HEK293T (cell line): ENCODE measurements around the gene C19orf38.

Experiments used
- CTCF ChIA-PET: fragments of 350-600 bp; formaldehyde crosslinking; extraction: SDS; loops from one replicate; lab custom pipeline; 2021; ENCODE audit warnings: antibody characterized with exemption, inconsistent platforms; lab: Yijun Ruan, JAX
- POLR2A ChIA-PET: fragments of 350-600 bp; formaldehyde crosslinking; extraction: SDS; loops from one replicate; lab custom pipeline; 2020; ENCODE audit warnings: antibody characterized with exemption, inconsistent platforms; lab: Yijun Ruan, JAX
- DNase-seq: peaks from one replicate; pipeline ENCODE4 v3.0.0; 2012; ENCODE audit warnings: mixed read lengths; ENCODE audit errors: extremely low spot score
- ARNT ChIP-seq: fragments of 450-650 bp; IDR thresholded peaks from 2 replicates; pipeline ENCODE4 v1.6.1; 2017; ENCODE audit warnings: mild to moderate bottlenecking
- BHLHE40 ChIP-seq: fragments of 450-650 bp; IDR thresholded peaks from 2 replicates; pipeline ENCODE4 v1.6.1; 2016; ENCODE audit warnings: mild to moderate bottlenecking, moderate library complexity, borderline replicate concordance
- CTBP1 ChIP-seq: fragments of 450-650 bp; IDR thresholded peaks from 2 replicates; pipeline ENCODE4 v1.6.1; 2016; ENCODE audit warnings: borderline replicate concordance
- ELF4 ChIP-seq: fragments of 450-650 bp; IDR thresholded peaks from 2 replicates; pipeline ENCODE4 v1.6.1; 2017; ENCODE audit warnings: antibody characterized with exemption
- FOXA1 ChIP-seq: fragments of 450-650 bp; IDR thresholded peaks from 2 replicates; pipeline ENCODE4 v1.6.1; 2016; ENCODE audit warnings: mild to moderate bottlenecking
- FOXK2 ChIP-seq: fragments of 450-650 bp; IDR thresholded peaks from 2 replicates; pipeline ENCODE4 v1.6.1; 2016; ENCODE audit warnings: mild to moderate bottlenecking
- FOXM1 ChIP-seq: fragments of 450-650 bp; IDR thresholded peaks from 2 replicates; pipeline ENCODE4 v1.6.1; 2017; ENCODE audit warnings: mild to moderate bottlenecking, borderline replicate concordance
- HDGF ChIP-seq: fragments of 450-650 bp; IDR thresholded peaks from 2 replicates; pipeline ENCODE4 v1.6.1; 2017; ENCODE audit warnings: antibody characterized with exemption, borderline replicate concordance
- L3MBTL2 ChIP-seq: fragments of 450-650 bp; conservative IDR thresholded peaks from 2 replicates; pipeline ENCODE4 v1.6.1; 2016; ENCODE audit warnings: mild to moderate bottlenecking
- LEF1 ChIP-seq: fragments of 450-650 bp; IDR thresholded peaks from 2 replicates; pipeline ENCODE4 v1.6.1; 2017; ENCODE audit warnings: mild to moderate bottlenecking, borderline replicate concordance
- NFRKB ChIP-seq: fragments of 450-650 bp; IDR thresholded peaks from 2 replicates; pipeline ENCODE4 v1.6.1; 2016; ENCODE audit warnings: mild to moderate bottlenecking, moderate library complexity
- PKNOX1 ChIP-seq: fragments of 450-650 bp; IDR thresholded peaks from 2 replicates; pipeline ENCODE4 v1.6.1; 2016
- SP1 ChIP-seq: fragments of 450-650 bp; IDR thresholded peaks from 2 replicates; pipeline ENCODE4 v1.6.1; 2017
- SUZ12 ChIP-seq: fragments of 450-650 bp; IDR thresholded peaks from 2 replicates; pipeline ENCODE4 v1.6.1; 2016; ENCODE audit warnings: mild to moderate bottlenecking
- TARDBP ChIP-seq: fragments of 450-650 bp; IDR thresholded peaks from 2 replicates; pipeline ENCODE4 v1.6.1; 2016
- ZNF384 ChIP-seq: fragments of 450-650 bp; IDR thresholded peaks from 2 replicates; pipeline ENCODE4 v1.6.1; 2016

The C19orf38 gene

GRCh38 chr19:10878253-10878652, 30.0 kb downstream of the C19orf38 start:
- no peak for DNase-seq
- TF ChIP-seq FOXK2 (no peak), ARNT (no peak), SP1 (no peak), PKNOX1 (no peak), ZNF384 (no peak), FOXA1 (no peak), SUZ12 (no peak), NFRKB (no peak), TARDBP (no peak), L3MBTL2 (no peak), HDGF (no peak), FOXM1 (no peak), LEF1 (no peak), CTBP1 (no peak), BHLHE40 (no peak), ELF4 (no peak)
- ChIA-PET CTCF (interaction anchor here (0.6 to 3.4 kb wide), 3 partner anchors 7 to 231 kb away, joined by 3 to 13 read pairs (median 3); partner anchors contain the start of gene CARM1), POLR2A (interaction anchor here (0.9 to 2.4 kb wide), 2 partner anchors 15 to 42 kb away, joined by 3 to 12 read pairs; partner anchors contain the start of gene TMED1)

- ChIA-PET POLR2A (interaction anchor here (0.7 to 1.7 kb wide), 2 partner anchors 17 to 46 kb away, joined by 3 to 6 read pairs; no protein-coding TSS in a partner anchor), CTCF (interaction anchor here (0.7 to 3.4 kb wide), 5 partner anchors 9 to 95 kb away, joined by 3 to 13 read pairs (median 7); partner anchors contain the start of gene CARM1)
- no peak for TF ChIP-seq LEF1
- TF ChIP-seq SUZ12: no peak
- TF ChIP-seq ELF4: no peak
- no peak for TF ChIP-seq NFRKB
- no peak for TF ChIP-seq ARNT
- TF ChIP-seq PKNOX1: no peak
- no peak for TF ChIP-seq CTBP1
- no peak for TF ChIP-seq FOXK2
- TF ChIP-seq BHLHE40: no peak
- no peak for TF ChIP-seq TARDBP
- no peak for TF ChIP-seq FOXM1
- no peak for TF ChIP-seq L3MBTL2
- no peak for TF ChIP-seq SP1
- no peak for TF ChIP-seq FOXA1
- no peak for TF ChIP-seq ZNF384
- no peak for TF ChIP-seq HDGF
- no peak for DNase-seq
Observed at GRCh38 chr19:10881403-10882107, 33.3 kb downstream of the C19orf38 start.

GRCh38 chr19:10882108-10882457, 33.9 kb downstream of the C19orf38 start:
- CTCF ChIA-PET: interaction anchor here (0.8 to 1.6 kb wide), 3 partner anchors 10 to 17 kb away, joined by 4 to 7 read pairs (median 7); partner anchors contain the start of gene CARM1
- POLR2A ChIA-PET: interaction anchor here (1.7 kb wide), 1 partner anchor 47 kb away, joined by 6 read pairs; no protein-coding TSS in a partner anchor
- no peak for DNase-seq
- TF ChIP-seq CTBP1 (no peak), HDGF (no peak), FOXA1 (no peak), ZNF384 (no peak), FOXK2 (no peak), ARNT (no peak), LEF1 (no peak), NFRKB (no peak), BHLHE40 (no peak), SP1 (no peak), PKNOX1 (no peak), ELF4 (no peak), TARDBP (no peak), FOXM1 (no peak), SUZ12 (no peak), L3MBTL2 (no peak)

GRCh38 chr19:10884274-10884673, 36.1 kb downstream of the C19orf38 start:
- ChIA-PET CTCF (interaction anchor here (0.6 to 1.1 kb wide), 3 partner anchors 13 to 72 kb away, joined by 3 to 4 read pairs (median 4); partner anchors contain the start of gene CARM1), POLR2A (no interaction called here)
- no peak for TF ChIP-seq ZNF384
- no peak for TF ChIP-seq SP1
- TF ChIP-seq ARNT: no peak
- no peak for TF ChIP-seq CTBP1
- TF ChIP-seq FOXK2: no peak
- no peak for TF ChIP-seq LEF1
- no peak for TF ChIP-seq PKNOX1
- TF ChIP-seq SUZ12: no peak
- no peak for TF ChIP-seq HDGF
- no peak for TF ChIP-seq BHLHE40
- TF ChIP-seq TARDBP: no peak
- TF ChIP-seq FOXA1: no peak
- TF ChIP-seq ELF4: no peak
- TF ChIP-seq L3MBTL2: no peak
- no peak for TF ChIP-seq NFRKB
- TF ChIP-seq FOXM1: no peak

More at GRCh38 chr19:10884274-10884673, 36.1 kb downstream of the C19orf38 start:
- DNase-seq: no peak
